BJ (cell line): ENCODE measurements around the gene ETV4. TPM values are rescaled to one million over a fixed set of nuclear protein-coding genes. Genes with fewer than 3 reads are reported as not detected.

Experiments
- CTCF ChIA-PET: fragments of 350-600 bp; formaldehyde crosslinking; extraction: SDS; loops from one replicate; lab custom pipeline; 2021; ENCODE audit warnings: antibody characterized with exemption, inconsistent platforms; lab: Yijun Ruan, JAX
- POLR2A ChIA-PET: fragments of 300-600 bp; sonication (Branson Sonifier 250); formaldehyde crosslinking; extraction: SDS; loops from one replicate; lab custom pipeline; 2021; ENCODE audit warnings: antibody characterized with exemption; lab: Charles Lee
- DNase-seq: peaks from one replicate; pipeline ENCODE4 v3.0.0-alpha.2; 2011; ENCODE audit warnings: low read depth
- H3K27me3 ChIP-seq: 2 replicates; pipeline ENCODE4 v1.6.0; 2011; ENCODE audit warnings: low read length; ENCODE audit not compliant: control insufficient read depth, insufficient read depth
- H3K36me3 ChIP-seq: 2 replicates; pipeline ENCODE4 v1.5.1; 2011; ENCODE audit warnings: low read length; ENCODE audit not compliant: control insufficient read depth, insufficient read depth
- H3K4me3 ChIP-seq: 2 replicates; pipeline ENCODE4 v1.5.1; 2011; ENCODE audit warnings: low read depth, mild to moderate bottlenecking, control low read depth, low read length
- polyA plus RNA-seq: library from polyadenylated mRNA; depleted of rRNA; stranded (reverse); fragments of >200 nt; gene quantifications from 2 replicates; pipeline ENCODE4 v1.2.3, GENCODE V29; 2011
- TF ChIP-seq, protein P1 (sequence below): IDR thresholded peaks from 2 replicates; pipeline ENCODE4 v1.5.1; 2011; ENCODE audit warnings: low read depth, mild to moderate bottlenecking, control low read depth, inconsistent platforms, low read length, moderate library complexity; ENCODE audit not compliant: insufficient read depth

ETV4 gene
- polyA plus RNA-seq, 1 experiment = 6.6 TPM

GRCh38 chr17:43577664-43578403, 31.7 kb upstream of the ETV4 start:
- H3K36me3 ChIP-seq = no peaks in the 10 kb centered on the region
- no peak for DNase-seq
- ChIA-PET POLR2A (no interaction called here), CTCF (interaction anchor here (0.7 to 7.2 kb wide), 23 partner anchors 8 to 186 kb away, joined by 3 to 68 read pairs (median 5); partner anchors contain the start of genes DHX8 and MEOX1)
- no peak overlapping the region for H3K4me3 ChIP-seq
- H3K27me3 ChIP-seq = peaks cover 1% of the 10 kb centered on the region; the same call in 1 of the 2 replicates
- TF ChIP-seq, protein P1, sequence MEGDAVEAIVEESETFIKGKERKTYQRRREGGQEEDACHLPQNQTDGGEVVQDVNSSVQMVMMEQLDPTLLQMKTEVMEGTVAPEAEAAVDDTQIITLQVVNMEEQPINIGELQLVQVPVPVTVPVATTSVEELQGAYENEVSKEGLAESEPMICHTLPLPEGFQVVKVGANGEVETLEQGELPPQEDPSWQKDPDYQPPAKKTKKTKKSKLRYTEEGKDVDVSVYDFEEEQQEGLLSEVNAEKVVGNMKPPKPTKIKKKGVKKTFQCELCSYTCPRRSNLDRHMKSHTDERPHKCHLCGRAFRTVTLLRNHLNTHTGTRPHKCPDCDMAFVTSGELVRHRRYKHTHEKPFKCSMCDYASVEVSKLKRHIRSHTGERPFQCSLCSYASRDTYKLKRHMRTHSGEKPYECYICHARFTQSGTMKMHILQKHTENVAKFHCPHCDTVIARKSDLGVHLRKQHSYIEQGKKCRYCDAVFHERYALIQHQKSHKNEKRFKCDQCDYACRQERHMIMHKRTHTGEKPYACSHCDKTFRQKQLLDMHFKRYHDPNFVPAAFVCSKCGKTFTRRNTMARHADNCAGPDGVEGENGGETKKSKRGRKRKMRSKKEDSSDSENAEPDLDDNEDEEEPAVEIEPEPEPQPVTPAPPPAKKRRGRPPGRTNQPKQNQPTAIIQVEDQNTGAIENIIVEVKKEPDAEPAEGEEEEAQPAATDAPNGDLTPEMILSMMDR = no peak

- DNase-seq = no peak
- TF ChIP-seq, protein P1 = peak; percentile 90
- Histone ChIP-seq H3K36me3 (no peaks in the 10 kb centered on the region), H3K27me3 (peaks cover 1% of the 10 kb centered on the region; the same call in 1 of the 2 replicates), H3K4me3 (no peak overlapping the region)
- ChIA-PET POLR2A (no interaction called here), CTCF (interaction anchor here (0.7 to 7.2 kb wide), 47 partner anchors 9 to 283 kb away, joined by 3 to 68 read pairs (median 4); partner anchors contain the start of genes DHX8 and MEOX1)
Measured at GRCh38 chr17:43576563-43577229, 30.6 kb upstream of the ETV4 start.

DNA sequence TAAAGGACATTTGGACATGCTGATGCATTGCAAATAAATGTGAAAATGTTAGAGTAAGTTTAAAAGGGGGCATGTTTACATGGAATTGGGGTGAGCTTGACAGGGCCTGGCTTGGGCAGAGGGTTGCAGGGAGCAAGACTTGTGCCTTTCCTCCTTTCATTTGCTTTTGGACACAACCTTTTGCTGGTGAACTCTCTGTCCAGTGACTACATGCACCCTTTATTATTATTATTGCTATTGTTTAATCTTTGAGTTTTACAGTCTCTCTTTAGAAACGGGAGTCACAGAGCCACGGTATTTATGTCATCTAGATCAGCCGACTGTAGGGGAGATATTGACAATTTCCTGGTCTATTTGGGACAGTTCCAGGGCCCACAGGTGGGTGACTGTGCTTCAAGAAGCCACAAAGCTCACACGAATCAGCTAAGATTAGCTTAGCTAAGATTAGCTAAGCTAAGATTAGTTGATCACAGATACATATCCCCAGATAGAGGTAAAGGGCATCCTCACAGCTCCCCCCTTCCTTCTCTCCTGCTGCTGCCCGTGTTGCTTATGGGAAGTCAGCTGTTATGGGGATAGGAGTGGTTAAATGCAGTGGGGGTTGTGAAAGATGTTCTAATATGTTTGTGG, 28.9 kb upstream of the ETV4 start:
- H3K27me3 ChIP-seq = peaks cover 1% of the 10 kb centered on the region; the same call in 1 of the 2 replicates
- DNase-seq = no peak
- CTCF ChIA-PET = interaction anchor here (0.9 to 7.2 kb wide), 8 partner anchors 10 to 188 kb away, joined by 3 to 68 read pairs (median 21); partner anchors contain the start of gene DHX8
- POLR2A ChIA-PET = no interaction called here
- no peak overlapping the region for H3K4me3 ChIP-seq
- H3K36me3 ChIP-seq = no peaks in the 10 kb centered on the region
- TF ChIP-seq, protein P1 = no peak

GRCh38 chr17:43574348-43574747, 28.2 kb upstream of the ETV4 start:
- POLR2A ChIA-PET = no interaction called here
- CTCF ChIA-PET = interaction anchor here (1.0 to 7.2 kb wide), 10 partner anchors 11 to 189 kb away, joined by 3 to 68 read pairs (median 12); no protein-coding TSS in a partner anchor

More at GRCh38 chr17:43574348-43574747, 28.2 kb upstream of the ETV4 start:
- H3K36me3 ChIP-seq = no peaks in the 10 kb centered on the region
- TF ChIP-seq, protein P1 = no peak
- peaks cover 1% of the 10 kb centered on the region; the same call in 1 of the 2 replicates for H3K27me3 ChIP-seq
- H3K4me3 ChIP-seq = no peak overlapping the region
- no peak for DNase-seq
